ENCODE measurements around the gene MED26.

Gene MED26

DNA sequence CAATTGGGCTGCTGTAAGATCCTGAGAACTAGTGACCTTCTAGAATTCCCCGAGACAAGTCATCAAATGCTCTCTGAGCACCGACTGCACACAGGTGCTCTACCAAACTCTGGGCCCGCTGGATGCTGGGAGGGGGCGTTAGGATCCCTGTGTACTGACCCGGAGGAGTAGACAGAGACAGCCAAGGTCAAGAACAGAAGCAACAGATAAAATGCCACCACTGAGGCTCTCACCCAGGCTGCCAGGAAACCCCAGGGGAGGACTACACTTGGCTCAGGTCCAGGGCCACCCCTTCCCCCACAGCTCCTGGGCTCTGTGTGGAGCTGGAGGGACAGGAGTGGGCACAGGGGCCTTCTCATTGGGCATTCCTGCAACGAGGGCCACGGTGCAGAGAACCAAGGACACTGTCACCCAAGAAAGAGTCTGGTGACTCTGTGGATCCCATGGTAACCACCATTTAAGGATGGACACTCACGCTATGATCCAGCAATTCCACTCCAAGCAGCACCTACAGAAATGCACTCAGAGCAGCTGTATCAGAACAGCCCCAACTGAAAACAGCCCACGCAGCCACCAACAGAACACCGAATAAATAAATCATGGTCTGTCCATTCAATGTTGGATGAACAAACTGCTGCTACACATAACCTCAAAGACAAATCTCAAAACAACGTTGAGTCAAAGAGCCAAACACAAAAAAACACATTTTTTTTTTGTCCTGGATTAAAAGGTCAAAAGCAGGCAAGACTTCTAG, 39.0 kb downstream of the MED26 start:
- no peak for DNase-seq

DNA sequence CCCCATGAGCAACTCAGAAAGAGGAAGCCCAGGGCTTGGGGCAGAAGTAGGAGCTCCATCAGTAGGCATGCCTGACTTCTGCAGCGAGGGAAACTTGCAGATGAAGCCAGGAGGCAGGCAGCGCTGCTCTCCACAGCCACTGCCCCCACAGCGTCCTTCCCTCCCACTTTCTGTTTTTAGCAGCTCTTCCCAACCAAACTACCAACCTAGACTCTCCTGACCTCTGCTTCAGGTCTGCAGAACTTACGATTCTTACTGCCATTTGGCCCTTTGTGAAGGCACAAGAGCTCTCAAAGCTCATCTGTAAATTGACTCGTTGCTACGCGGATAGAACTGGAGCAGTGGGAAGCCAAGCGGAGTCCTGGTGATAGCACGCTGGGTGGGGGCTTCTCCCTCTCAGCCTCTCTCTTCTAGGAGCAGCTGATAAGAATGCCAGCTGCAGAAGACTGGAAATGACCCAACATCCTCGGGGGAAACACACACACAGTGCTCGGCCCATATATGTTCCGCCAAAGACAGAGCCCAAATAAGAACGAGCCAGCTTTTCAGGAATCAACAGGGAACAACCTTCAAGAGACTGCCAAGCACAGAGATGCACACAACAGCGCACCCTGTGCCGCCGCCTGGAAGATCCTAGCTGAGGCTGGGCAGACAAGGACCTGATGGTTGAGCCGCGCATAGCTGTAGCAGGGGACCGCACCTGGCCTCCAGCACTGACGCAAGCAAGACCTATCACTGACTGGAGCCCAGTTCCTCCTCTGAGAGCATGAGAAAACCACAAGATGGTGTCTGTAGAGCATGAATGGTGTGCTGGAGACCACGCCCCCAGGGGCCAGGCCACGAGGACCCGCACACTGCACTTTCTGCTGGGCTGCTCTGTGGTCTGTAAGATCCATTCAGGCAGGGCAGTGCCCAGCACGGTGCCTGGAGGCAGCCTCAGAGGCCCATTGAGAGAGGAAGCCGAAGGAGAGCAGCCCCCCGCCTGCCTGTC, 39.9 kb downstream of the MED26 start:
- peak in 4 of 5 donors; percentile 55 to 84 (median 61) for DNase-seq

GRCh38 chr19:16586991-16587832, 40.8 kb downstream of the MED26 start:
- DNase-seq = peak in 4 of 5 donors; percentile 44 to 70 (median 56)

DNA sequence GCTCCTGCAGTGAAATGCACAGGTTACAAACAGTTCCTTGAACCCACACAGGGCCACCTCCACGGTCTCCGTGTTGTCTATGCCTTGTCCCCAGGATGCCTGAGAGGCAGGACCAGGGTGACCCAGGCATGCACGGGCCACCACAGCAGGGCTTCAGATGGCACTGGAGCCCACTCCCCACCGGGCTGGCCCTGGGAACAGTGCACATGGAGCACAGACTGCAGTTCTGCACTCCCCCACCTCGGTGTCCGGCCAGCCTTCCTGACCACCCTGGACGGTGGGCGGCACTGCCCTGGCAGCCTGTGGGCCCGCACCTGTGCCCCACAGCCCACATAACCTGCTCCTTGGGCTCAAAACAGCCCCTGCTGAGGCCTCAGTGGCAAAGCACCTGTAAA, 41.5 kb downstream of the MED26 start:
- DNase-seq = no peak

DNA sequence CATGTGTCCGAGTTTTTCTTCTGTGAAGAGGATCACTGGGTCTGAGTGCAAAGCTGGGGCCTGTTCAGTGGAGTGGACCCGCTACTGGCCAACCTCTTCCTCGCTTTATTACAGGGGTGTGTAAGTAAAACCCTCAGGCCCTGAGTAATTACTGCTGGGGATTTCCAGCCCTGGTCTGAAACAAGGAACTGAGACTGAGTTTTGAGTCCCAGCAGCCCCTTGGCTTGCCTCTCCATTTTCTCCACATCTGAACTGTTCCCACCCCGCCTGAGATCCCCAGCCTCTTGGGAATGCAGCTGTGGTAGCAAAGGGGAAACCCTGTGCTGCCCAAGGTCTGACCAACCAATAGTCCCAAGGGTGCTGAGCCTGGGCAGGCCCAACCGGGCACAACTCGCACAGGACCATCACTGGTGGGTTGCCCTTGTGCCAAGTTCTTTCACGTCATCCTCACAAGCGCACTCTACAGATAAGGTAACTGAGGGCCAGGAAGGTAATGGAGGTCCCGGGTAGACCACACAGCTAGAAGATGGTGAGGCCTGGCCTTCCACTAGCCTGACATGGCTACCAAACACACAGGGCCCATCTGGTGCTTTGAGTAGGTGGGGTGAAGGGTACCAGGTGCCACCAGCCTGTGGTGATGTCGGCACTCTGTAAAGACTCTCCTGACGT, 42.1 kb downstream of the MED26 start:
- peak in 1 of 5 donors; percentile 52 for DNase-seq

DNA sequence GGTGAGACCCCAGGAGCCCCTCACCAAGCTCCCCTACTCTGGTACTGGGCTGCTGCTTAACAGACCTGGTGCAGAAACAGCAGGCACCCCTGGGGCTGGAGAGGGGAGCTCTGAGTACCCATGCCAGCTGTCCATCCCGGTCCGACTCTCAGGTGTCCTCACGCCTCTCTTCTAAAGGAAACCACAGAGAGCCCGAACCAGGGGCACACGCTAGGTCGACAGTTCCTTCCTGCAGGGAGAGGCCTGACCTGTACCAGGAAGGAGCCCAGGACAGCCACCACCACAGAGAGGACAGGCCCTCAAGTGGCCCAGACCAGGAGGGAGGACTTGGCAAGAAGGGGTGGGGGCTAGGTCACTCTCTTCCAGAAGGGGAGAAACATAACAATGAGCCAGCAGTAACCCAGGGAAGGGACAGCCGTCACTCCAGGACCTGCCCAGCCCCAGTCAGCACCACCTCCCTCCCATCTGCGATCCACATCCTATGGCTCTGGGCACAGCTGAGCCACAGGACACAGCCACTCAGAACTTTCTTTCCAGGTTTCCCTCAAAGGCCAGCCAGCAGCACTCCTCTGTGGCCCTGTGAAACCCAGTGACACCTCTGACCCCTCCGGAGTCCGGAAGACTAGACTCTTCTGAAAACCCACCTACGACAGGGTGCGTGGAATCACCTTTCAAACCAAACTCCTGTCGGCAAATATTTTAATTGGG, 42.8 kb downstream of the MED26 start:
- no peak for DNase-seq

DNA sequence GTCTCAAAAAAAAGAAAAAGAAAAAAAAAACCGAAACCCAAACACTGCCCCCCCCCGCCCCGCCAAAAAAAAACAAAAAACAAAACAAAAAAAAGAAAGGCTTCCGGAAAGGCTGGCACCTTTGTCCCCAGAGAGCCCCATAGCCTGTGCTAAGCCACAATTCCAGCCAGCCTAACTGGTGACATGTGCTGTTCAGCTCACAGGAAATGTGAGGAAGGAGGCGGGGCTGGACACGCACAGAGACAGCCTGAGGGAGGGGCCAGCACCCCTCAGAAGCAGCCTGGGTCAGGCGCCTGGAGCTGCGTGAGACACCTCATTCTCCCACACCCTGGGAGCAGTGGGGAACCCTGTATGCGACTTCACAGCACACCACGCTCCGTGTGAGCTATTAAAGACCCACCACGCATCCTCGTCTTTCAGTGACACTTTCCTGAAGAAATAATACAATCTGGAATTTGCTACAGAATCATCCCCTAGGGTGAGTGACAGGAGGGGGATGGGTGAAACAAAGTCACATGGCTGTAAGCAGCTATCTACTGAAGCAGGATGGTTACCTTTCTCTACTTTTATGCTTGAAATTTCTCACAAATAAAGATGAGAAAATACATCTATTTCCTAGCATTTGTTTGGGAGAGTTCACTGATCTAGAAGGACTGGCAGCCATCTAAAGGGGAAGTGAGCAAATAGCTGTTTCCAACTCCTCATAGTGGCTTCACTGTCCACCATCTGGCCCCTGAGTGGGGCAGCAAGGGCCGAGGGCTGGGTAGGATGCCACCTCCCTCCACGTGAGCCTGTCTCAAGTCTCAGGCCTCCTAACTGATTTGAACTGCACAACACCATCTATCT, 43.5 kb downstream of the MED26 start:
- peak; percentile 88 to 96 (median 91) for DNase-seq

- DNase-seq = no peak
These were observed 45.3 kb downstream of the MED26 start for GRCh38 chr19:16582486-16583261.

DNA sequence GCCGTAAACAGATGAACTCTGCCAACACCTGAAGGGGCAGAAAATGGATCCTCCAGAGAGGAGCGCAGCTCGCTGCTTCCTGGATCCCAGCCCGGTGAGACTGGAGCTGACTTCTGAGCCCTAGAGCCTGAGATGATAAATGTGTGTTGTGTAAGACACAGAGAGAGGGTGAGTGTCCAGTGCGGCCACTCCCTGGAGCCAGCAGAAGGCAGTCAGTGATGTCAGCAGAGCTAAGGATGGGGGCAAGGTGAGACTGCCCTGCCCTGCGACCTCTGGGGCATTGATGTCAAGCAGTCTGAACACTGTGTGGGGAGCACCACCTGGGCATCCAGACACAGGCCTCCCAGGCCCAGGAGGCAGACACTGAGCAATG, 46.0 kb downstream of the MED26 start:
- DNase-seq = no peak

- DNase-seq = no peak
These were observed 46.6 kb downstream of the MED26 start for GRCh38 chr19:16581145-16581970.

DNA sequence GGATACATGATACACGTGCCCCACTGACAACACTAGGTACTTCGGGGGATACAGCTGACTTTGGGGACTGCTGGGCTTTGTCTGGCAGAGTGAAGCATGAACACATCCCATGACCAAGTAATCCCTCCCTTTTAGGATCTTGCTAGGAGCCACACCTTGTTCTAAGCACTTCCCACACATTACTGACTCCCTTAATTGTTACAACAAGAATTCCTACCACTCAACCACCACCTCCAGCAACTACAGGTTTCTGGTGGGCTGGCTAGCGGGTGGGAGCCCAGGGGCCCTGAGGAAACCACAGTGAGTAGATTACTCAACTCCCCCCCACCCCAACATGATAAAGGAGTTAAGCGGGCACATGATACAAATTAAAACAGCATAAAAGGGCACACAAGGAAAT, 48.6 kb downstream of the MED26 start:
- DNase-seq = no peak

DNA sequence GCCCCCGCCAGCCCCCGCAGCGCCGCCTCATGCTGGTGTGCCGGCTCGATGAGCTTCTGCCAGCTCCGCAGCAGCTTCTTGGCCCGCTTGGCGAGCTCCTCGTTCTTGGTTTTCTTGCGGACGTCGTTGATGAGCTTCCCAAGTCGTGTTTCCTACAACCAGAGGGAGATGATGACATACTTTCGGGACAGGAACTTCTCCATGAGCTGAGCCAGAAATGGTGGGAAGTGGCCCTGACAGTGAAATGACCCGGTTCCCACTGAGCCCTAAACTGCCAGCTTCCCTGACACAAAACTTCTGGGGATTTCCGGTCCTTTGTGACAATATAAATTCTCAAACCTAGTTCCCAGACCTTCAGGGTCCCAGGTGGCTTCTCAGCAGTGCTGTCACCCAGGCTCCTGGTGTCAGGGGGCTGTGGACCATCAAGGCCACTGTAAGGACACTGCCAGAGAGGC, 50.4 kb downstream of the MED26 start:
- DNase-seq = no peak

- no peak for DNase-seq
These were observed 51.1 kb downstream of the MED26 start for GRCh38 chr19:16576690-16577530.

DNA sequence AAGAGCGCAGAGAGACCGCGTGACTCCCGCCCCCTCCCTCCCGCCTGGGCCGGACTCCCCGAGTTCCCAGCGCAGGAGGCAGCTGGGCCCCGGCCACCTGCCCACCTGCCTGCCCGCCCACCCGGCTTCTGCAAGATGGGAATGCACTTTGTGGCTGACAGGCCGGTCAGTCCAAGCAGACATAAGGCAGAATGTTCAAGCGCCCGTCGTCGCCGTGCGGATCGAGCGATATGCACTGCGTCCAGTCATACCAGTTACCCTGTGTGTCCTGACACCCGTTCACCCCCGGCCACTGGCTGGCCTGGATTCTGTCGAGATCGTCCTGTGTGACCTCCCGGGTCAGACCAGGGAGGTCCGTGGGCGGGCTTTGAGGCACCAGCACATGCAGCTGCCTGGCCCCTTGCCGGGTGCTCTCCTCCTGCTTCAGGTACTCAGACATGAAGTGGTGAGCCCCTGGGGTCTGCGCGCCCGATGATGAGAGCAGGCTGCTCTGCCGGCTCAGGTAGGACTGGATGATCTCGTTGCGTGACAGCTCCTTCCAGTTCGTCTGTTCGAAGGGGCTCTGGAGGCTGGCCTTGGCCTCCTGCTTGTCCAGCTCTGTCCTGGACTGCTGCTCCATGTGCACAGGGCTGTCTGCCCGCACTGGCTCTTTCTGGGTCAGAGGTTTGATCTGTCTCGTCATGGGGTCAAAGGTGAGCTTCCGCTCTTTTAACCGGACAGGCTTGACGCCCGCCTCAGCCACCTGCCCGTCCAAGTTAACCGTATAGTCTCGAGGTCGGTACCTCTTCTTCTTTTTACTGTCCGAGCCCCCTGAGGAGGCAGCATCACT, 51.9 kb downstream of the MED26 start:
- no peak for DNase-seq

GRCh38 chr19:16575282-16575681, 52.7 kb downstream of the MED26 start:
- DNase-seq = no peak

DNA sequence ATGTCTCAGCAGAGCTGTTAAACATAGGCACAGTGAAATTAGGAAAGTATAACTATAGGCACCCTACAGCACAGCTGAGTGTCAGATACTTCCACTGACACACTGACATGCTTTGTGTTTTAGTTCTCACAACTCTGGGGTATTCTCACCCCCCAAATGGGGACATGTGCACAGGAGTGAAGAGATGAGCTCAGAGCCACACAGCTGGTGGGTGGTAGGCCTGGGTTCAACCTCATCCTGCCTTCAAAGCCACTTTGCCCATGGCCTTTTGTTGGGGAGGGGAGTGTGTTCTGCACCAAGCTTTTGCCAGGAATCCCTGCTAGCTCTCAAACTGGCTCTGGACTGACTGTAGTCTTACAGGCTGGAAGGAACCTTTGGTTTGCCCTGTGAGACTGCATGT, 54.1 kb downstream of the MED26 start:
- DNase-seq = no peak

DNA sequence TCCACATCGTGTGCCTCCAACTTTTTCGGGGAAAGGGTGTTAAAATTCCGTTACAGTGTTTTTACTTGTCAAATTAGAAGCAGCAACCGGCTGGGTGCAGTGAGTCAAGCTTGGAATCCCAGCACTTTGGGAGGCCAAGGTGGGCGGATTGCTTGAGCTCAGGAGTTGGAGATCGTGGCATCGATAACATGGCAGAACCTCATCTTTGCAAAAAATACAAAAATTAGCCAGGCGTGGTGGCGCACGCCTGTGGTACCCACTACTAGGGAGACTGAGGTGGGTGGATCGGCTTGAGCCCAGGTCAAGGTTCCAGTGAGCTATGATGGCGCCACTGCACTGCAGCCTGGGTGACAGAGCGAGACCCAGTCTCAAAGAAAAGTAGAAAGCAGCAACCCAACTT, 54.7 kb downstream of the MED26 start:
- DNase-seq = no peak

All from T-helper 1 cell (primary cell).